Effector memory CD4-positive, alpha-beta T cell (primary cell): ENCODE measurements around the gene CDC42BPB.
"Not testable (repeated sequence)": the region's sequence is repeated elsewhere in the genome, so short reads cannot be mapped to it uniquely, and the experiment has no call there.

ENCODE experiments used
- DNase-seq, 3 donors: peaks; one replicate each; pipeline ENCODE4 v3.0.0-alpha.2; 2020
- H3K27ac ChIP-seq: 2 replicates; pipeline ENCODE4 v1.7.0; 2013; ENCODE audit warnings: mild to moderate bottlenecking, low read length, moderate library complexity; ENCODE audit not compliant: insufficient read depth, poor library complexity, severe bottlenecking
- H3K27me3 ChIP-seq: replicated peaks from 2 replicates; pipeline ENCODE4 v1.7.0; 2013; ENCODE audit warnings: mild to moderate bottlenecking, low read length; ENCODE audit not compliant: insufficient read depth, control insufficient read depth, poor library complexity, severe bottlenecking
- H3K36me3 ChIP-seq: 2 replicates; pipeline ENCODE4 v1.7.0; 2013; ENCODE audit warnings: mild to moderate bottlenecking, low read length, moderate library complexity; ENCODE audit not compliant: control insufficient read depth, insufficient read depth
- H3K4me1 ChIP-seq: 2 replicates; pipeline ENCODE4 v1.7.0; 2013; ENCODE audit warnings: low read length, mild to moderate bottlenecking; ENCODE audit not compliant: control insufficient read depth, insufficient read depth, poor library complexity, severe bottlenecking
- H3K4me3 ChIP-seq: 2 replicates; pipeline ENCODE4 v1.7.0; 2013; ENCODE audit warnings: low read length, low read depth, mild to moderate bottlenecking; ENCODE audit not compliant: insufficient read depth, poor library complexity, severe bottlenecking
- H3K9me3 ChIP-seq: 2 replicates; pipeline ENCODE4 v1.7.0; 2013; ENCODE audit warnings: mild to moderate bottlenecking, low read length, moderate library complexity; ENCODE audit not compliant: control insufficient read depth

The CDC42BPB gene

DNA sequence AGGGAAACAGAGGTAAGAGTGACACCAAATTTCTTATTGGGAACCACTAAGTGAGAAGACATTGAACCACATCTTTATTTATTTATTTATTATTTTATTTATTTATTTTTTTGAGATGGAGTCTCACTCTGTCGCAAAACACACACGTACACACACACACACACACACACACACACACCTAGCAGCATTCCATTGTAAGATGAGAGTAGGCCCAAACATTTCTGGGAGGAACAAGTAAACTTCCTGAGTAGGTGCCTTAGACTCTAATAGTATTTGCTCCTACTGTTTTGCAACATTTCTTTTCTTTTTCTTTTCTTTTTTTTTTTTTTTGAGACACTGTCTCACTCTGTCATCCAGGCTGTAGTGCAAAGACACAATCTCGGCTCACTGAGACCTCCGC, 7.1 kb upstream of the CDC42BPB start:
- no peak for DNase-seq
- Histone ChIP-seq H3K4me3 (no peak overlapping the region), H3K9me3 (no peaks in the 10 kb centered on the region), H3K27me3 (peaks cover 3% of the 10 kb centered on the region), H3K27ac (no peak overlapping the region), H3K36me3 (no peaks in the 10 kb centered on the region), H3K4me1 (no peaks in the 10 kb centered on the region)

DNA sequence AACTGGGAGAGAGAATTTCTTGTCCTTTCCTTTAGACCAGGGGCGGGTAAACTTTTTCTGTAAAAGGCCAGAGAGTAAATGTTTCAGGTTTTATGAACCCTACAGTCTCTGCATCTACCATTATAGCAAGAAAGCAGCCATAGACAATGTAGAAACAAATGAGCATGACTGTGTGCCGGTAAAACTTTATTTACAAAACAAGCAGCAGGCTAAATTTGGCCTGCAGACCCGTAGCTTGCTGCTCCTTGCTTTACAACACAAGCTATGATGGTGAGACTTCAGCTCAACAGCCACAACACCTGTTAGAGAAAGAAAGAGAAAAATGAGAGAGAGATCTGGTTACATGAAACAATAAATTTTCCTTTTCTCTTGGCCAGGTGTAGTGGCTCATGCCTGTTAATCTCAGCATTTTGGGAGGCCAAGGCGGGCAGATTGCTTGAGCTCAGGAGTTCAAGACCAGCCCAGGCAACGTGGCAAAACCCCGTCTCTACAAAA, 4.2 kb upstream of the CDC42BPB start:
- Histone ChIP-seq H3K27ac (no peak overlapping the region), H3K36me3 (no peaks in the 10 kb centered on the region), H3K9me3 (no peaks in the 10 kb centered on the region), H3K27me3 (no peaks in the 10 kb centered on the region), H3K4me1 (peaks cover 6% of the 10 kb centered on the region), H3K4me3 (no peak overlapping the region)
- no peak for DNase-seq

DNA sequence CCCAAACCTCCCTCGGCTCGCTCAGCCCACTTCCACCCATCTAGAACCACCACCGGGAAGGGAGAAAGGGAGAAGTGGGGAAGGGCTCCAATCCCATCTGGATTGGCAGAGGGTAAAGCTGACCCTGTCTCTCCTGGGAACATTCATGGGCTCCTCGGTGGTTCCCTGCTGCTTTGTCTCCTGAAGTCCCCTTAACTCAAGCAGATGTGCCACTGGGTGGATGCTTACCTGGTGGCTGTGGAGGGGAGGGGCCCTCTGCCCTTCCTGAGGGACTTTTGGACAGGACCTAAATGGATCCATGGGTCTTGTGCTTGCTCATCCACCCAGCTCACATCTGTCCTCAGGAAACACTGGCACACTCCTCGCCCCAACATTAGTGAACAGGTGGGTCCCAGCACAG, 2.2 kb upstream of the CDC42BPB start:
- Histone ChIP-seq H3K4me3 (no peak overlapping the region), H3K27ac (no peak overlapping the region), H3K9me3 (no peaks in the 10 kb centered on the region), H3K27me3 (no peaks in the 10 kb centered on the region), H3K4me1 (peaks cover 6% of the 10 kb centered on the region), H3K36me3 (no peaks in the 10 kb centered on the region)
- DNase-seq = no peak

DNA sequence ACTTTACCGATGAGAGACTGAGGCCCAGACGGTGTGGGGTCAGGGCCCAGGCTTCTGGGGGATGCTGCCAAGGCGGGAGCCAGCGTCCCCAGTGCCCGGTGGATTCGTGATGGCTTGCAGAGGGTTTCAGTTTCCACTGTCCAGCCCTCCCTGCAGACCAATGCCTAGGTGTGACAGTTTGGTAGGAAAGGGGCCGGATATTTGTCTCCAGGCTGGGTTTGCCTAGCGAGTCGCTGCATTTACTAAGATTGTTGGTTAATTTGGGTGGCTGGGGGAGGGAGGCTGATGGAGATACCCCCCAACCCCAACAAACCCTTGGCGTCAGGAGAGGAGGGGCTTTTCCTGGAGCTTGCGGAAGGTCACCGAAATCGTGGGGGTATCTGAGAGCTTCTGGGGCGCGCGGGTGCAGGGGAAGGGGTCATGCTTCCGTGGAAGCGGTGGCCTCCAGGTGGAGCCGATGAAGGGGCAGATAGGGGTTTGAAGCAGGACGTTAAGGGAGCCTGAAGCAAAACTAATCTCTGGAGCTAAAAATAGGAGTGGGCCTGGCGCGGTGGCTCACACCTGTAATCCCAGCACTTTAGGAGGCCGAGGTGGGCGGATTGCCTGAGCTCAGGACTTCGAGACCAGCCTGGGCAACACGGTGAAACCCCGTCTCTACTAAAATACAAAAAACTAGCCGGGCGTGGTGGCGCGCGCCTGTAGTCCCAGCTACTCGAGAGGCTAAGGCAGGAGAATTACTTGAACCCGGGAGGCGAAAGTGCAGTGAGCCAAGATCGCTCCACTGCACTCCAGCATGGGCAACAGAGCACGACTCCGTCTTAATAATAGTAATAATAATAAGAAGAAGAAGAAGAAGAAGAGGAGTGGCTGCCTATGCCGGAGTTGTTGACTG, 1.1 kb upstream of the CDC42BPB start:
- Histone ChIP-seq H3K27me3 (no peaks in the 10 kb centered on the region), H3K36me3 (no peaks in the 10 kb centered on the region), H3K4me3 (peak overlapping the region; percentile 38), H3K27ac (no peak overlapping the region), H3K9me3 (no peaks in the 10 kb centered on the region), H3K4me1 (peaks cover 6% of the 10 kb centered on the region)
- DNase-seq = no peak

DNA sequence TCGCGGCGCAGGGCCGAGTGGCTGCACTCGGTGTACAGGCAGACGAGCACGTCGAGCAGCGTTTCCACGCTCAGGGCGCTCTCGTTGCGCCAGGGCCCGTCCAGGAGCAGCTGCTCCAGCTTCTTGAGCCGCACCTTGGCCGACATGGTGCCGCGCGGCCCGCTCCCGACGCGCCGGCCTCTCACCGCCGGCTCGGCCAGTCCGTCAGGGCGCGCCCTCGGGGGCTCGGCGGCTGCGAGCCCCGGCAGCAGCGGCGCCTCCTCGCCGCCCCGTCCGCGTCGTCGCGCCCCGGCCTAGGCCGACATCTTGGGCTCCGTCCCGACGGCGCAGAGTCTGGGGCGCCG, 349 bp downstream of the CDC42BPB start:
- peak overlapping the region; percentile 53 for H3K4me3 ChIP-seq

DNA sequence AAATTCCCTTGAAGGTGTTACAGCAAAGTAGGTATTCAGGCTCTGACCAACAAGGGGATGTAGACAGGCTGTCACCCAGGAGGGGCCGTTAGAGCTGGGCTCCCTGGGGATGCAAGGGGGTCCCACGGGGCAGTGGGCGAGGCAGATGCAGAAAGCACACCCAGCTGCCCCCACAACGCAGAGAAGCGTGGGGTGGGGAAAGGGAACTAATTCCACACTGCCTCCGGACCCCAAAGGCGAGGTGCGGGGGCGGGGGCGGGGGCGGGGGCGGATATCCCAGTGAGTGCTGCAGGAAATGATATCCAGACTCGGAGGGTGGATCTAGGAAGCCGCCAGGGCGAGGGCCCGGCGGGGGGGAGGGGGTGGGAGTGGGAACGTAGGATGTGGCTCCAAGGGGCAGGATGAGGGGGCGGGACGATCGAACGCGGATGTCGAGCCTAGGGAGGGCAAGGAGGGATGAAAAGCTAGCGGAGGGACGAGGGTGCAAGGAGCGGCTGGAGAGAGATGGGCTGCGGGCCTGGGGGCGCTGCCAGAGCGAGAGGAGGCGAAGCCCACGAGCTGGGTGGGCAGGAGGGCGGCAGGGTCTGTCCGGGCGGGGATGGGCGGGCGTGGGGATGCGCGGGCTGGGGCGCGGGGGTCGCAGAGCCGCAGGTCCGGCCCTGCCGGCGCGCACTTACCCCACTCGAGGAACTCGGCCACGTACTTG, 874 bp downstream of the CDC42BPB start:
- H3K27me3 ChIP-seq = no peaks in the 10 kb centered on the region
- peaks cover 6% of the 10 kb centered on the region for H3K4me1 ChIP-seq
- H3K27ac ChIP-seq = no peak overlapping the region
- no peaks in the 10 kb centered on the region for H3K9me3 ChIP-seq
- H3K36me3 ChIP-seq = no peaks in the 10 kb centered on the region
- peak overlapping the region; percentile 53 for H3K4me3 ChIP-seq
- DNase-seq = no peak

More for the DNA sequence above, 349 bp downstream of the CDC42BPB start:
- no peak overlapping the region for H3K27ac ChIP-seq
- H3K9me3 ChIP-seq = no peaks in the 10 kb centered on the region
- no peaks in the 10 kb centered on the region for H3K36me3 ChIP-seq
- DNase-seq = no peak
- H3K27me3 ChIP-seq = no peaks in the 10 kb centered on the region
- H3K4me1 ChIP-seq = peaks cover 6% of the 10 kb centered on the region

DNA sequence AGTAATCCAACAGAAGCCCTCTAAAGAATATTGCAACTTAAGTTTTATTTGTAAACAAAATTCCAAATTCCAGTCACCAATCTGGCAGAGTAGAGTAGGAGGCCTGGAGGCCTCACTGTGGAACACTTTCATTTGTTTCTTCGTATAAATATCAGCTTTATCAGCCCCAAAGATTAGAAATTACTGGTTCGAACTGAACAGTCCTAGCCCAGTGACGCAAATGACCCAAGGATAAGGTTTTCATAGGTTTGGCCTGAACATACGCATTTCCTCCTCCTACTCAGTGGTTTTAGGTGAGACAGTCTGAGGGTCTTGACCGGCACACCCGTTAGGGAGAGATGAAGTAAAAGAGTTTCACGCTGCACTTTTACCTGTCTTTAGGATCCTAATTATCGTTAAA, 1.7 kb downstream of the CDC42BPB start:
- Histone ChIP-seq H3K9me3 (no peaks in the 10 kb centered on the region), H3K27ac (no peak overlapping the region), H3K36me3 (no peaks in the 10 kb centered on the region), H3K27me3 (no peaks in the 10 kb centered on the region), H3K4me3 (no peak overlapping the region), H3K4me1 (peaks cover 6% of the 10 kb centered on the region)
- DNase-seq = no peak

DNA sequence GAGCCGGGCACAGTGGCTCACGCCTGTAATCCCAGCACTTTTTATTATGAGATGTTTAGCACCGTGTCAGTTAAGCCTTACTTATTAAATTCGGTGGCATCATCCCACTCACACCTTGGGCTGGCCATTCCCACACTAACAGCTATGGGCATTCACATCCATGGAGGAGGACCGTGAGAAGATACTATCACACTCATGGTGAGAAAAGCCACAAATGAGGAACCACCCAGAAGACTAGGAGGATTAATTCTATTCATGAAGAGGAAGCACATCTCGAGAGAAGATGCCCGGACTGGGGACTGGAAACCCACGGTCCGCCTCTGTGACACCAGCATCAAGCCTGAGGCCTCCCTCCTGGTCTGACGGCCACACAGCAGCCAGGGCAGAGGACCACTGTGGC, 4.9 kb downstream of the CDC42BPB start:
- no peaks in the 10 kb centered on the region for H3K4me1 ChIP-seq
- H3K4me3 ChIP-seq = no peak overlapping the region
- H3K9me3 ChIP-seq = no peaks in the 10 kb centered on the region
- DNase-seq = no peak
- H3K27me3 ChIP-seq = no peaks in the 10 kb centered on the region
- H3K36me3 ChIP-seq = no peaks in the 10 kb centered on the region
- no peak overlapping the region for H3K27ac ChIP-seq

DNA sequence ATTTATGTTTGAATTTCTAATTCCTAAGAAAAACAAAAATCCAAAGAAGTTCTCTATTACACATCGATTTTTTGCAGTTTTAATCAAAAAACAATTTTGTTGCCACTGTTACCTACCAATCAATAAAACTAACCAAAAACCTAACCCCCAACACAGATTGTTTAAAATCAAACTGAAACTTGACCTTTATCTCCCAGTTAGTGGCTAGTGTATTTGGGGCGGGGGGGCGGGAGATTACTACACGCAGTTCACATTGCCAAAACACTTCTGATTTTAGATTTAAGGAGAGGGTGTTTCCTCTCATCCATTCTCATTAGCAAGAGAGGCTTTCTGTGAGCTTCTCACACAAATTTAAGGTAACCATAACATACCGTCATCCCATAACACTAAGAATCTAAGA, 6.4 kb downstream of the CDC42BPB start:
- H3K36me3 ChIP-seq = no peaks in the 10 kb centered on the region
- no peak for DNase-seq
- H3K27me3 ChIP-seq = no peaks in the 10 kb centered on the region
- no peaks in the 10 kb centered on the region for H3K4me1 ChIP-seq
- H3K9me3 ChIP-seq = no peaks in the 10 kb centered on the region
- no peak overlapping the region for H3K27ac ChIP-seq
- H3K4me3 ChIP-seq = no peak overlapping the region

DNA sequence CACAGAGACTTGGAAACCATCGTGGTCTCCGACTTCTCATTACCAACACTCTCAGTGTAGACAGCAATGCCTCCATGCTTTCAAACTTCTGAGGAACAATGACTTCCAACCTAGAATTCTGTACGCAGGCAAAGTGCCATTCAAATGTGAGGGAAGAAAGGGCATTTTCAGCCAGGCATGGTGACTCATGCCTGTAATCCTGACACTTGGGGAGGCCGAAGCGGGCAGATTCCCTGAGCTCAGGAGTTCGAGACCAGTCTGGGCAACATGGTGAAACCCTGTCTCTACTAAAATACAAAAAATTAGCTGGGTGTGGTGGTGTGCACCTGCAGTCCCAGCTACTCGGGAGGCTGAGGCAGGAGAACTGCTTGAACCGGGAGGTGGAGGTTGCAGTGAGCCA, 9.9 kb downstream of the CDC42BPB start:
- H3K9me3 ChIP-seq, H3K4me3 ChIP-seq, H3K27ac ChIP-seq, H3K36me3 ChIP-seq, DNase-seq, H3K4me1 ChIP-seq, H3K27me3 ChIP-seq: not testable (repeated sequence)
